Measurements from ENCODE around the gene HSPA12A. TPM values are rescaled to one million over a fixed set of nuclear protein-coding genes. Genes with fewer than 3 reads are reported as not detected.

Gene HSPA12A
- total and polyA plus RNA-seq, 9 of the 15 experiments (the other 6 are each of a cell fraction or from before 2014, with no cell fraction given): 0.01 to 0.18 (median 0.04) TPM; not detected in 4

GRCh38 chr10:116633216-116633600, 109.2 kb downstream of the HSPA12A start:
- no peak overlapping the region for H3K27ac ChIP-seq (ENCODE audit: extremely low read depth, low read depth, low read length)
- no peaks in the 10 kb centered on the region for H3K4me1 ChIP-seq (replicated peaks in 1 of 2; ENCODE audit: control insufficient read depth in 2 of 2, insufficient read depth in 2 of 2, low read length in 2 of 2)
- TF ChIP-seq THAP7 (CRISPR knock-in tag; IDR thresholded peaks at IDR 0.05): no peak
- TF ChIP-seq EGR1 (conservative IDR thresholded peaks at IDR 0.05): no peak
- no peak for TF ChIP-seq ETS1 (conservative IDR thresholded peaks at IDR 0.05; ENCODE audit: control insufficient read depth, low read depth, low read length)
- no peak for TF ChIP-seq ARID2 (IDR thresholded peaks at IDR 0.05)
- TF ChIP-seq CAMTA2 (CRISPR knock-in tag; conservative IDR thresholded peaks at IDR 0.05): no peak
- TF ChIP-seq ZNF639 (CRISPR knock-in tag; conservative IDR thresholded peaks at IDR 0.05 in 1 of 2, IDR thresholded peaks at IDR 0.05 in 1 of 2): no peak
- TF ChIP-seq ZC3H8 (IDR thresholded peaks at IDR 0.05): no peak
- no peak for TF ChIP-seq KDM1A (IDR thresholded peaks at IDR 0.05)
- TF ChIP-seq NFRKB (IDR thresholded peaks at IDR 0.05; ENCODE audit: low read depth): no peak
- no peak for TF ChIP-seq ZNF780A (CRISPR knock-in tag; IDR thresholded peaks at IDR 0.05)
- no peak for TF ChIP-seq ZFP1 (CRISPR knock-in tag; IDR thresholded peaks at IDR 0.05)
- TF ChIP-seq ZNF655 (CRISPR knock-in tag; IDR thresholded peaks at IDR 0.05): no peak
- no peak for TF ChIP-seq CBFA2T3 (IDR thresholded peaks at IDR 0.05)
- no peak for TF ChIP-seq ZNF512 (tag; IDR thresholded peaks at IDR 0.05)
- no peak for TF ChIP-seq ATF1 (CRISPR knock-in tag; IDR thresholded peaks at IDR 0.05)
- no peak for TF ChIP-seq ATF1 (tag; IDR thresholded peaks at IDR 0.05)
- TF ChIP-seq EHMT2 (IDR thresholded peaks at IDR 0.05): no peak
- no peak for TF ChIP-seq FOXK1 (CRISPR knock-in tag; IDR thresholded peaks at IDR 0.05; ENCODE audit: borderline replicate concordance)
- no peak for TF ChIP-seq EZH2 (IDR thresholded peaks at IDR 0.05; ENCODE audit: borderline replicate concordance, low read depth, low read length)
- no peak for TF ChIP-seq HOXB6 (CRISPR knock-in tag; IDR thresholded peaks at IDR 0.05; ENCODE audit: borderline replicate concordance)
- TF ChIP-seq BRD9 (IDR thresholded peaks at IDR 0.05; ENCODE audit: low read depth, partially characterized antibody): no peak
- H3K9me1 ChIP-seq (ENCODE audit: control insufficient read depth, insufficient read depth, low read length): no peaks in the 10 kb centered on the region
- ChIA-PET POLR2A (no interaction called here), CTCF (ENCODE audit: low intra/inter-chr PET ratio) (no interaction called here)
- ATAC-seq (no peak), FAIRE-seq (no peak), DNase-seq (ENCODE audit: extremely low read depth in 1 of 4, low spot score in 3 of 4) (no peak)
- BruUV-seq (replicated peaks): no TSS peak
- no peaks in the 10 kb centered on the region; a peak in 1 of 5 replicates for H3K27me3 ChIP-seq (ENCODE audit: control insufficient read depth in 2 of 2, insufficient read depth in 2 of 2, low read length in 2 of 2)
- no peaks in the 10 kb centered on the region for H3K79me2 ChIP-seq (ENCODE audit: control insufficient read depth, insufficient read depth, low read length)
- WGBS (ENCODE audit: insufficient coverage, low coverage, missing lambda C conversion rate): 0% methylated on average over 5 of the region's 8 CpGs
- H3K4me3 ChIP-seq: no peak overlapping the region
- H3K9ac ChIP-seq (ENCODE audit: insufficient read depth in 1 of 2, low read depth in 2 of 2, low read length in 2 of 2): no peak overlapping the region
- intact Hi-C loops (cut with micrococcal nuclease) (no loop called here), in situ Hi-C loops (cut with MboI) (no loop called here)
- H3K36me3 ChIP-seq (ENCODE audit: control insufficient read depth, insufficient read depth, low read length): no peaks in the 10 kb centered on the region
- no peak overlapping the region for H2AFZ ChIP-seq (ENCODE audit: low read depth, low read length)
- H3K9me3 ChIP-seq (replicated peaks; ENCODE audit: control insufficient read depth, insufficient read depth, low read depth, low read length): no peaks in the 10 kb centered on the region
- H4K20me1 ChIP-seq (replicated peaks; ENCODE audit: control insufficient read depth, insufficient read depth, low read length): no peaks in the 10 kb centered on the region
- no peak overlapping the region for H3K4me2 ChIP-seq (ENCODE audit: insufficient read depth, low read length)

Measured in K562 (cell line).